ENCODE results near the gene CYSTM1. TPM values are rescaled to one million over a fixed set of nuclear protein-coding genes. Genes with fewer than 3 reads are reported as not detected.

Gene CYSTM1
- polyA plus RNA-seq, 4 donors = 63.4 to 82.0 (median 74.5) TPM

DNA sequence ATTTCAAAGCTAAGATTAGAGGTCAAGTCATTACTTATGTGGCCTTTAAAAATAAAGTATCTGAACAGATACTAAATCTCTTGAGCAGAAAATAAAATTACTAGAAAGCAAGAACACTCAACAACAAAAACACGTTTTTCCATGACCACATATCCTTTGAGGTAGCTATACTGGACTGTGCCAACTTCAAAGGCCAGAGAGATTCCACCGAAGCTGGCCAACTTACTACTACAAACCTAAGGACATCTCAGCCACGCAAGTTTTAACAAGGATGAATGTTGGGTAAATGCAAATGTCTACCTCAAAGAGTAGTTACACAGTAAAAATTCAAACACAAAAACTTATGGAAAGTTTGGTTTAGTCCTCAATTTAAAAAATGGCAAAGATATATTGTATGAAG, 109.0 kb downstream of the CYSTM1 start:
- DNase-seq (ENCODE audit: low read depth in 4 of 4, low spot score in 2 of 4) = no peak

DNA sequence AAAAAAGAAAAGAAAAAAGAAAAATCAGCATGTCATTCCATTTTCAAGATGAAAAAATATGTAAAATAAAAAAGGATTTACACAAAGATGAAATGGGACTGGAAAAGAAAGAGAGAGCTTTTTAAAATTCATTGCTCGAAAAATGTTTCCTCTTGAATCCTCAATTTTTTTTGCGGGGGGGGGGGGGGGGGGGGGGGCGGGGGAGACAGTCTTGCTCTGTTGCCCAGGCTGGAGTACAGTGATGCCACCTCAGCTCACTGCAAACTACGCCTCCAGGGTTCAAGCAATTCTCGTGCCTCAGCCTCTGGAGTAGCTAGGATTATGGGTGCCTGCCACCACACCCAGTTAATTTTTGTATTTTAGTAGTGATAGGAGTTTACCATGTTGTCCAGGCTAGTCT, 111.4 kb downstream of the CYSTM1 start:
- DNase-seq (ENCODE audit: low read depth in 4 of 4, low spot score in 2 of 4) = no peak

DNA sequence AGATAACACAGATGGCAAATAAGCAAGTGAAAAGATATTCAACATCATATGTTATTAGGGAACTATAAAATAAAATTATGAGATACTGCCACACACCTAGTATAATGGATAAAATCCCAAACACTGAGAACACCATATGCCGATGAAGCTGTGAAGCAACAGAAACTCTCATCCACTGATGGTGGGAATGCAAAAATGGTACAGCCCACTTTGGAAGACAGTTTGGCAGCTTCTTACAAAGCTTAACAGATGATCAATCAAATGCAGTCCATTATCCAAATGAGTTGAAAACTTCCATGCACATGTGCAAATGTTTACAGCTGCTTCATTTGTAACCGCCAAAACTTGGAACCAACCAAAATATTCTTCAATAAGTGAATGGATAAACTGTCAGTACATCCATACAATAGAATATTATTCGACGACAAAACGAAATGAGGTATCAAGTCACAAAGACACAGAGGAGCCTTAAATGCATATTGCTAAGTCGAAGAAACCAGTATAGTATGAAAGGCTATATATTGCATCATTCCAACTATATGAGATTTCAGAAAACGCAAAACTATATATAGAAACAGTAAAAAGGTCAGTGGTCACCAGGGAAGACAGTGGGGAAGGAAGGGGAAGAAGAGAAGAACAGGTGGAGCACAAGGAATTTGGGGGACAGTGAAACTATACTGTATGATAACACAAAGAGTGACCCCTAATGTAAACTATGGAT, 113.0 kb downstream of the CYSTM1 start:
- no peak for DNase-seq (ENCODE audit: low read depth in 4 of 4, low spot score in 2 of 4)

DNA sequence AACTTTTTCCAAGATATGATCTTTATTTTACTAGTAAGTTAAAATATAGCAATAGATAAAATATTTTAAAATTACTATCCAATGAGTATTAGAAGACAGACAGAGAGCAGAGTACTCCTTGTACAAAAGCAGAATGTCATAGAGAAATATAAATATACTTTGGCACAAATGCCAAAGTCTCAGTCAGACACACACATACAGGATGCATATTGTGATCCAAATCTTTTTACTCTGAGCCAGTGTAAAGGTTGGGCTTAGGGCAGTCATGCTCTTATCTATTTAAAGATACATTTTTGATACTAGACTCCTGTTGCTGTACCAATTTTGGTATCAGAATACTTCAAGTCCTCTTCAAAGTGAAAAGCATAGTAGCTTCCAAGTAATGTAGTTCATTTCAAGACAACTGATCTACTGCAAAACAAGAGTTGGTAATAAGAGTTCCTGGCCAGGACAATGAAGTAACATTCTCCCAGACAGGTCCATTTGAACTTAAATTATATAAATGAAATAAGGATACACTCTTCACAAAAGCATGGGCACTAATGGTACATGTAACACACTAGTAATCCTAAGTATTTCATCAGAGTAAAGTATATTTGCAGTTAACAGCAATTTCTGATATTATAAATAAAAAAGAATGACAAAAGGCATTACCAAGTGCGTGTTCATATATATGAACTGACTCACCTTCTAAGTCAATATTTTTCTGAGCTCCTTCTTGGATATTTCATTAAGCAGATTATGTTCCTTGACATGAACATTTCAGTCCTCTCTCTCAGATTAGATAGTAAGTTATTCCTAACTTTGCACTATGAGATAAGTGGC, 117.4 kb downstream of the CYSTM1 start:
- no peak for DNase-seq (ENCODE audit: low read depth in 4 of 4, low spot score in 2 of 4)

Other genes with a start within 250 kb of the CYSTM1 start
- 1 to 10 TPM; 1.4 to 1.6 (median 1.5) TPM for gene NRG2, start 131.9 kb upstream of the CYSTM1 start, polyA plus RNA-seq (ENCODE audit: insufficient read length in 4 of 4)
- 10 to 100 TPM; 11.8 to 14.7 (median 13.4) TPM for gene PURA, start 61.1 kb upstream of the CYSTM1 start, polyA plus RNA-seq (ENCODE audit: insufficient read length in 4 of 4)
- 1 to 10 TPM; 6.1 to 9.2 (median 6.5) TPM for gene IGIP, start 49.3 kb upstream of the CYSTM1 start, polyA plus RNA-seq (ENCODE audit: insufficient read length in 4 of 4)
- gene PFDN1, start 127.9 kb downstream of the CYSTM1 start, polyA plus RNA-seq (ENCODE audit: insufficient read length in 4 of 4) = 100 to 1,000 TPM in 3 of 4 donors, 10 to 100 TPM in 1; 93.3 to 122 (median 104) TPM
- 10 to 100 TPM in 2 of 4 donors, 1 to 10 TPM in 2; 9.3 to 11.1 (median 10.2) TPM for gene HBEGF, start 171.4 kb downstream of the CYSTM1 start, polyA plus RNA-seq (ENCODE audit: insufficient read length in 4 of 4)
- gene SLC4A9, start 185.0 kb downstream of the CYSTM1 start, polyA plus RNA-seq (ENCODE audit: insufficient read length in 4 of 4) = 10 to 100 TPM; 17.6 to 46.5 (median 26.9) TPM
- 100 to 1,000 TPM in 3 of 4 donors, 10 to 100 TPM in 1; 88.3 to 151 (median 119) TPM for gene ANKHD1, start 226.6 kb downstream of the CYSTM1 start, polyA plus RNA-seq (ENCODE audit: insufficient read length in 4 of 4)